ENCODE results near the gene SEPTIN12. TPM values are rescaled to one million over a fixed set of nuclear protein-coding genes. Genes with fewer than 3 reads are reported as not detected.
"Not testable (repeated sequence)": the region's sequence is repeated elsewhere in the genome, so short reads cannot be mapped to it uniquely, and the experiment has no call there.

Gene SEPTIN12
- total RNA-seq, 1 experiment from 2014 or later: not detected

DNA sequence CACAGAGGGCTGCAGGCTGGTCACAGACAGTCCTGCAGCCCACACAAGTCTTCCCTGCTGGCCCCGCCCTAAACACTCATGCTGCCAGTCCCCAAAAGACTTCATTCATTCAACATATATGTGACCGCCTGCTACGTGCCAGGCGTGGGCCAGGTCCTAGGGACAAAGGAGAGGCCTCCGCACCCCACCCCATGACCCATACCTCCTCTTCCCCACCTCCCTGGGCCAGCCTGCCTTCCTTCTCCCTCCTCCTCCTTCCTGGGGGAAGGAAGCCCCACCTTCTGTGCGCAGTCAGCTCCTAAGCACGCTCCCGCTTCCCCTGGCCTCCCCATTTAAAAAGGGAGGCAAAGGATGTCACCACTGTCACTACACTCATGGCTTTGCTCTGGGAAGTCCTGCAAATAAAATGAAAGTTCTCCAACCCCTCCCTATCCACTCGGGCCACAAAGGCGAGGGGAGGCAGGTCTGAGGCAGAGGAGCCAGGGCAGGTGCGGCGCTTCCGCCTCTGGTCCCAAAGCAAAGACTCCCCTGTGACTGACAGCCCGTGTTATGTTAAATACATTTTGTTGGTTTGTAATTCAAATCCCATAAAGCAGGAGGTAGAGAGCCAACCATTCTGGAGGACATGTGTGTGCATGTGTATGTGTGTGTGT is 44.8 kb downstream of the SEPTIN12 start (continued):
- TF ChIP-seq, protein P1, sequence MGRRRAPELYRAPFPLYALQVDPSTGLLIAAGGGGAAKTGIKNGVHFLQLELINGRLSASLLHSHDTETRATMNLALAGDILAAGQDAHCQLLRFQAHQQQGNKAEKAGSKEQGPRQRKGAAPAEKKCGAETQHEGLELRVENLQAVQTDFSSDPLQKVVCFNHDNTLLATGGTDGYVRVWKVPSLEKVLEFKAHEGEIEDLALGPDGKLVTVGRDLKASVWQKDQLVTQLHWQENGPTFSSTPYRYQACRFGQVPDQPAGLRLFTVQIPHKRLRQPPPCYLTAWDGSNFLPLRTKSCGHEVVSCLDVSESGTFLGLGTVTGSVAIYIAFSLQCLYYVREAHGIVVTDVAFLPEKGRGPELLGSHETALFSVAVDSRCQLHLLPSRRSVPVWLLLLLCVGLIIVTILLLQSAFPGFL (CRISPR knock-in tag; IDR thresholded peaks at IDR 0.05; ENCODE audit: borderline replicate concordance): no peak

GRCh38 chr16:4738370-4738769 is 49.8 kb downstream of the SEPTIN12 start:
- H3K27me3 Mint-ChIP-seq (ENCODE audit: low read depth); DNase-seq (ENCODE audit: low spot score); ATAC-seq; H3K4me3 Mint-ChIP-seq; H3K9me3 Mint-ChIP-seq; H3K36me3 Mint-ChIP-seq; POLR2A ChIA-PET: not testable (repeated sequence)
- Mint-ChIP-seq H3K27ac (peak overlapping the region; percentile 28; the same call in 1 of the 2 replicates), H3K4me1 (peaks cover 14% of the 10 kb centered on the region)
- TF ChIP-seq ZNF121 (CRISPR knock-in tag; IDR thresholded peaks at IDR 0.05): peak; percentile 97
- CTCF ChIA-PET: interaction anchor here (0.7 to 1.3 kb wide), 2 partner anchors 22 to 220 kb away, joined by 3 read pairs; partner anchors contain the start of gene SEC14L5

GRCh38 chr16:4737545-4737944 is 50.6 kb downstream of the SEPTIN12 start:
- Mint-ChIP-seq H3K4me1 (peaks cover 10% of the 10 kb centered on the region), H3K9me3 (no peaks in the 10 kb centered on the region), H3K4me3 (no peak overlapping the region), H3K27ac (no peak overlapping the region), H3K27me3 (ENCODE audit: low read depth) (peaks cover 4% of the 10 kb centered on the region; the same call in 1 of the 2 replicates), H3K36me3 (no peaks in the 10 kb centered on the region)
- no peak for ATAC-seq
- no peak for TF ChIP-seq SOX15 (CRISPR knock-in tag; IDR thresholded peaks at IDR 0.05)
- no peak for TF ChIP-seq USF2 (CRISPR knock-in tag; IDR thresholded peaks at IDR 0.05)
- TF ChIP-seq TP53 (CRISPR knock-in tag; IDR thresholded peaks at IDR 0.05): no peak
- TF ChIP-seq SMAD4 (CRISPR knock-in tag; IDR thresholded peaks at IDR 0.05): no peak
- no peak for TF ChIP-seq SP1 (CRISPR knock-in tag; conservative IDR thresholded peaks at IDR 0.05)
- TF ChIP-seq ZNF263 (CRISPR knock-in tag; IDR thresholded peaks at IDR 0.05; ENCODE audit: low read depth): no peak
- ChIA-PET CTCF (interaction anchor here (1.0 kb wide), 1 partner anchor 87 kb away, joined by 4 read pairs; no protein-coding TSS in a partner anchor), POLR2A (interaction anchor here (0.5 kb wide), 1 partner anchor 31 kb away, joined by 3 read pairs; no protein-coding TSS in a partner anchor)
- DNase-seq (ENCODE audit: low spot score): no peak

- H3K4me1 Mint-ChIP-seq: peaks cover 9% of the 10 kb centered on the region
- no peak for DNase-seq (ENCODE audit: low spot score)
- peaks cover 4% of the 10 kb centered on the region; the same call in 1 of the 2 replicates for H3K27me3 Mint-ChIP-seq (ENCODE audit: low read depth)
- no peak for TF ChIP-seq ZBTB21 (CRISPR knock-in tag; IDR thresholded peaks at IDR 0.05; ENCODE audit: borderline replicate concordance)
- no peak for TF ChIP-seq CDX4 (CRISPR knock-in tag; IDR thresholded peaks at IDR 0.05; ENCODE audit: borderline replicate concordance)
- TF ChIP-seq OVOL2 (CRISPR knock-in tag; IDR thresholded peaks at IDR 0.05; ENCODE audit: borderline replicate concordance): no peak
- TF ChIP-seq NR1H2 (CRISPR knock-in tag; IDR thresholded peaks at IDR 0.05): no peak
- TF ChIP-seq SP1 (CRISPR knock-in tag; conservative IDR thresholded peaks at IDR 0.05): no peak
- TF ChIP-seq GTF2I (CRISPR knock-in tag; conservative IDR thresholded peaks at IDR 0.05): no peak
- H3K4me3 Mint-ChIP-seq: no peak overlapping the region
- no peak overlapping the region for H3K27ac Mint-ChIP-seq
- ChIA-PET CTCF (interaction anchor here (0.9 kb wide), 1 partner anchor 219 kb away, joined by 3 read pairs; no protein-coding TSS in a partner anchor), POLR2A (no interaction called here)
- ATAC-seq: no peak
- H3K36me3 Mint-ChIP-seq: no peaks in the 10 kb centered on the region
- H3K9me3 Mint-ChIP-seq: no peaks in the 10 kb centered on the region
These were observed 51.6 kb downstream of the SEPTIN12 start for GRCh38 chr16:4736546-4736945.
